DND-41 (cell line): ENCODE data around the gene TNFRSF12A.

Source experiments
- CTCF ChIP-seq: IDR thresholded peaks from 2 replicates; pipeline ENCODE4 v1.5.1; 2012; ENCODE audit warnings: borderline replicate concordance, low read length, moderate library complexity, mild to moderate bottlenecking; ENCODE audit not compliant: poor library complexity, severe bottlenecking; ENCODE audit errors: extremely low read depth
- EZH2 ChIP-seq: IDR thresholded peaks from 3 replicates; pipeline ENCODE4 v1.6.1; 2012; ENCODE audit warnings: borderline replicate concordance, low read depth, mild to moderate bottlenecking, moderate library complexity, low read length, inconsistent platforms; ENCODE audit not compliant: severe bottlenecking

- no peak for TF ChIP-seq CTCF
- no peak for TF ChIP-seq EZH2
Observed at GRCh38 chr16:3019594-3020246, 448 bp upstream of the TNFRSF12A start.
